BJ (cell line): ENCODE data around the gene OFD1. TPM values are rescaled to one million over a fixed set of nuclear protein-coding genes. Genes with fewer than 3 reads are reported as not detected.

Experiments used
- CTCF ChIA-PET: fragments of 350-600 bp; formaldehyde crosslinking; extraction: SDS; loops from one replicate; lab custom pipeline; 2021; ENCODE audit warnings: antibody characterized with exemption, inconsistent platforms; lab: Yijun Ruan, JAX
- POLR2A ChIA-PET: fragments of 300-600 bp; sonication (Branson Sonifier 250); formaldehyde crosslinking; extraction: SDS; loops from one replicate; lab custom pipeline; 2021; ENCODE audit warnings: antibody characterized with exemption; lab: Charles Lee
- DNase-seq: peaks from one replicate; pipeline ENCODE4 v3.0.0-alpha.2; 2011; ENCODE audit warnings: low read depth
- H3K27me3 ChIP-seq: 2 replicates; pipeline ENCODE4 v1.6.0; 2011; ENCODE audit warnings: low read length; ENCODE audit not compliant: control insufficient read depth, insufficient read depth
- H3K36me3 ChIP-seq: 2 replicates; pipeline ENCODE4 v1.5.1; 2011; ENCODE audit warnings: low read length; ENCODE audit not compliant: control insufficient read depth, insufficient read depth
- H3K4me3 ChIP-seq: 2 replicates; pipeline ENCODE4 v1.5.1; 2011; ENCODE audit warnings: low read depth, mild to moderate bottlenecking, control low read depth, low read length
- CTCF ChIP-seq: IDR thresholded peaks from 2 replicates; pipeline ENCODE4 v1.5.1; 2011; ENCODE audit warnings: low read depth, mild to moderate bottlenecking, control low read depth, inconsistent platforms, low read length, moderate library complexity; ENCODE audit not compliant: insufficient read depth
- polyA plus RNA-seq: library from polyadenylated mRNA; depleted of rRNA; stranded (reverse); fragments of >200 nt; gene quantifications from 2 replicates; pipeline ENCODE4 v1.2.3, GENCODE V29; 2011

The OFD1 gene
- polyA plus RNA-seq, 1 experiment: 4.9 TPM

DNA sequence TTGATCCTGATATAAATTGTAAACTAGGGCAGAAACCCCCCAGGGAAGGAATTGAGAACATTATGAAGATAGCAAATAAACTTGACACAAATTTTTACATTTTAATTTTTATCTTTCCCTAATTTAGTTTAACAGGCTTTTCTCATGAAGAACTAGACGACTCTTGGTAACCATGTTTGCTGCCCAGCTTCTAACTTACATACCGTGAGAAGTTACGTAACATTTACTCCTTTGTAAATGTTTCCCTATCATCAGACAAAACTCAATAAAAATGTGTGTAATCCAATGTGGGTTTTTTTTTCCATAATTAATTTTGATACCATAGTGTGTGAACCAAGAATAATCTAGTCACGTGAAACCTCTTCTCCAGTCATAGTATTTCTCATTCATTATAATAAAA, 34.4 kb downstream of the OFD1 start:
- CTCF ChIA-PET: interaction anchor here (0.6 kb wide), 1 partner anchor 1763 kb away, joined by 4 read pairs; no protein-coding TSS in a partner anchor
- Histone ChIP-seq H3K36me3 (no peaks in the 10 kb centered on the region; the same call in 1 of the 2 replicates), H3K4me3 (no peak overlapping the region), H3K27me3 (no peaks in the 10 kb centered on the region)
- no peak for DNase-seq
- POLR2A ChIA-PET: no interaction called here
- TF ChIP-seq CTCF: no peak

DNA sequence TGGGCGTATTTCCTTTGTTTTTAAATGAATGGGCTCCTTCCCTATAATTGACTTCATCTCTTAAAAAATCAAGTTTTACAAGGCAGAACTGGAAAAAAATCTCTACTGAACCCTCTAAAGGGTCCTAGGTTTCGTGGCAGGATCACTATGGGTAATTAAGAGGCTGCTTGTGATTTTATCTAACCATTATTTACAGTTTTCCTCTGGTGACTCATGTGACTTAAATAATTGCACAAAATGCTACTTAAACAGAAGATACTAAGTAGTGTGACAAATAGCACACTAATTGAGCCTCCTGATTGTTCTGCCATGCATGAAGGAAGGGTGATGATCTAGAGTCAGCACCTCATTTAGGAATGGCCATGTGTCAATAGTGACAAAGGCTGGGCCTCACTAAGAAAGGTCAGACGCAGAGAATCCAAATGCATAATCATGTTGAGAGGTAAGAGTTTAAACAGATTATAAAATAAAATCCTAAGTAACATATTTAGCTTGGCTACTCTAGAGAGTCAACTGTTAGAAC, 35.5 kb downstream of the OFD1 start:
- DNase-seq: no peak
- TF ChIP-seq CTCF: no peak
- CTCF ChIA-PET: no interaction called here
- POLR2A ChIA-PET: no interaction called here
- Histone ChIP-seq H3K36me3 (no peaks in the 10 kb centered on the region; the same call in 1 of the 2 replicates), H3K27me3 (no peaks in the 10 kb centered on the region), H3K4me3 (no peak overlapping the region)

DNA sequence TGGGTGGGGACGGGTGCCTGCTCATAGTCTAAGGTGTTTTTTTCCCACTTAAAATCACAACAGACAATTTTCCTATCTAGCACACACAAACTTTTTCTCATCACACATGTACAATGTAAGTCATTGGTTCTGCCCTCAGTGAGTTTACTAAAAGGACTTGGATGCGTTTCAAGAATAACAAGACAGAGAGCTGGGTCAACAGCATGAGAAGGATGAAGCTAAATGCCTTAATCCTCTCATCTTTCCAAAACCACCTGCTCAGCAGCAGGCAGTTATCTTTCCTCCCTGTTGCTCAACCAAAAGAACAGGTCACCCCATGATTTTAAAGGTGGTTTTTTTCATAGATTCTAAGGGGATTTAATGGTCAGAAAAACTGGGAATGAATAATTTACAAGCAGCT, 40.1 kb downstream of the OFD1 start:
- Histone ChIP-seq H3K36me3 (no peaks in the 10 kb centered on the region), H3K27me3 (no peaks in the 10 kb centered on the region), H3K4me3 (no peak overlapping the region)
- POLR2A ChIA-PET: no interaction called here
- no peak for TF ChIP-seq CTCF
- CTCF ChIA-PET: no interaction called here
- no peak for DNase-seq

DNA sequence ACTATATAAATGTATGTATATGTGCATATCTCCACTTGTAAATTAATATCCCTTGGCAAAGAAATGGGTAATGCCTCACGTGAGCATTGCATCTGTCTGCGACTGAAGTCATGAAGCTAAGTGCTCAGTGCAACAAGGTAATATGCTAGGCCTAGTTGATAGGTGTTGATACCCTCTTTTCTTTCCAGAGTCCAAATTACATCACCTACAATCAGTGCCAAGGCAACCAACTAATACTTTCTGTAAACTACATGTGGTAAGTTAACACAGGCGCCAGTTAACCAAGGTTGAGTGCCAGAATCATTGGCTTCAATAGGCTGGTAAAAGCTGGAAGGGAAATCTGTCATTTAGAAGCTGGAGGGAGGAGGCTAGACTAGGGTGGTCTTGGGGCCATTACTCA, 41.3 kb downstream of the OFD1 start:
- Histone ChIP-seq H3K36me3 (no peaks in the 10 kb centered on the region), H3K27me3 (no peaks in the 10 kb centered on the region), H3K4me3 (no peak overlapping the region)
- no peak for TF ChIP-seq CTCF
- DNase-seq: no peak
- ChIA-PET POLR2A (no interaction called here), CTCF (no interaction called here)

DNA sequence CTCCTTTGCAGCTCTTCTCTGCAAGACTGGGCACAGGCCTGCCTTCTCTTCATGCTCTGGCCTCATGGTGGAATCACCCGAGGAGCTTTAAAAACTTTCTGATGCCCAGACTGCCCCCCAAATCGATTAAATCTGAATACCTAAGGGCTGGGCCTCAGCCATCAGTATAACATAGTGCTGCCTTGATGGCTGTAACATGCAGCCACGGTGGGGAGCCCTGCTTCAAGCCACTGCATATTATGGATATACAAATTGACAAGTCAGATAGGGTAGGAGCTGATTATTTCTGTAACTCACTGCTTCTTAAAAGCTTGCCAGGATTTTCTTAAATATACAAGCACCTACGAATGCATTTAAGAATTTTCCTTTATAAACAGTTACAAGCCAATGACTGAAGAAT, 41.8 kb downstream of the OFD1 start:
- POLR2A ChIA-PET: no interaction called here

More for the DNA sequence above, 41.8 kb downstream of the OFD1 start:
- Histone ChIP-seq H3K36me3 (no peaks in the 10 kb centered on the region), H3K4me3 (no peak overlapping the region), H3K27me3 (no peaks in the 10 kb centered on the region)
- CTCF ChIA-PET: no interaction called here
- DNase-seq: no peak
- no peak for TF ChIP-seq CTCF
